GM12878 (cell line): ENCODE data around the gene CD9. TPM values are rescaled to one million over a fixed set of nuclear protein-coding genes. Genes with fewer than 3 reads are reported as not detected.

Experiments used
- BACH1 ChIP-seq: fragments of 450-650 bp; IDR thresholded peaks from 2 replicates; pipeline ENCODE4 v1.6.1; 2017; ENCODE audit warnings: mild to moderate bottlenecking, borderline replicate concordance
- BCL11A ChIP-seq: IDR thresholded peaks from 2 replicates; pipeline ENCODE4 v1.6.1; 2011; ENCODE audit warnings: low read depth, low read length
- CBFB ChIP-seq: IDR thresholded peaks from 2 replicates; pipeline ENCODE4 v1.6.1; 2016; ENCODE audit warnings: antibody characterized with exemption, low read depth
- CHD2 ChIP-seq: IDR thresholded peaks from 2 replicates; pipeline ENCODE4 v1.6.1; 2011; ENCODE audit warnings: low read depth, low read length, improper control_type of control experiment, borderline replicate concordance
- FOXK2 ChIP-seq: fragments of 450-650 bp; IDR thresholded peaks from 2 replicates; pipeline ENCODE4 v1.6.1; 2017; ENCODE audit warnings: mild to moderate bottlenecking, moderate library complexity
- IRF4 ChIP-seq: IDR thresholded peaks from 2 replicates; pipeline ENCODE4 v1.6.1; 2011; ENCODE audit warnings: low read depth, low read length
- KLF5 ChIP-seq: fragments of 450-650 bp; IDR thresholded peaks from 2 replicates; pipeline ENCODE4 v1.6.1; 2014; ENCODE audit warnings: mild to moderate bottlenecking; ENCODE audit not compliant: partially characterized antibody
- LARP7 ChIP-seq: fragments of 450-650 bp; IDR thresholded peaks from 2 replicates; pipeline ENCODE4 v1.6.1; 2017; ENCODE audit warnings: mild to moderate bottlenecking
- MEF2B ChIP-seq: fragments of 450-650 bp; IDR thresholded peaks from 2 replicates; pipeline ENCODE4 v1.6.1; 2018; ENCODE audit warnings: mild to moderate bottlenecking, moderate library complexity; ENCODE audit not compliant: partially characterized antibody, poor library complexity, severe bottlenecking
- MYB ChIP-seq: fragments of 150-350 bp; IDR thresholded peaks from 2 replicates; pipeline ENCODE4 v1.6.1; 2014; ENCODE audit warnings: mild to moderate bottlenecking, low read depth, low read length, borderline replicate concordance
- POLR2A ChIP-seq: IDR thresholded peaks from 2 replicates; pipeline ENCODE4 v1.6.1; 2011; ENCODE audit warnings: low read depth, mild to moderate bottlenecking, low read length
- RCOR1 ChIP-seq: conservative IDR thresholded peaks from 2 replicates; pipeline ENCODE4 v1.6.1; 2012; ENCODE audit warnings: low read depth, low read length, improper control_type of control experiment
- SIN3A ChIP-seq: IDR thresholded peaks from 2 replicates; pipeline ENCODE4 v1.6.1; 2012; ENCODE audit warnings: low read depth, low read length, improper control_type of control experiment
- SIX5 ChIP-seq: IDR thresholded peaks from 2 replicates; pipeline ENCODE4 v1.6.1; 2011; ENCODE audit warnings: mild to moderate bottlenecking, low read depth, low read length, moderate library complexity; ENCODE audit not compliant: severe bottlenecking
- SRF ChIP-seq, 2 experiments: IDR thresholded peaks; 2 replicates each; pipeline ENCODE4 v1.6.1; 2011; ENCODE audit warnings: low read depth in 2 of 2, low read length in 2 of 2, mild to moderate bottlenecking in 1 of 2, moderate library complexity in 1 of 2
- TAF1 ChIP-seq: IDR thresholded peaks from 2 replicates; pipeline ENCODE4 v1.6.1; 2011; ENCODE audit warnings: mild to moderate bottlenecking, low read depth, low read length, borderline replicate concordance
- TBL1XR1 ChIP-seq: IDR thresholded peaks from 2 replicates; pipeline ENCODE4 v1.6.1; 2012; ENCODE audit warnings: low read depth, low read length, improper control_type of control experiment
- YY1 ChIP-seq: IDR thresholded peaks from 2 replicates; pipeline ENCODE4 v1.6.1; 2011; ENCODE audit warnings: low read depth, mild to moderate bottlenecking, low read length
- ZBED1 ChIP-seq: IDR thresholded peaks from 2 replicates; pipeline ENCODE4 v1.6.1; 2016; ENCODE audit warnings: borderline replicate concordance
- ZBTB11 ChIP-seq: fragments of 450-650 bp; formaldehyde crosslinking; IDR thresholded peaks from 2 replicates; pipeline ENCODE4 v1.5.0; 2022; ENCODE audit warnings: mild to moderate bottlenecking, missing genetic modification characterization
- polyA plus RNA-seq, 11 experiments: library from polyadenylated mRNA; depleted of rRNA in 4 of 11; unstranded in 6 of 11; stranded (reverse) in 5 of 11; fragments of >200 nt; fragmentation: Nextera tagmentation in 4 of 11; fragmentation: Illumina TruSeq in 1 of 11; extraction: Ambion mirVana in 4 of 11; extraction: Trizol in 1 of 11; gene quantifications; 1 replicate in 1 of 11; 2 replicates in 10 of 11; pipeline versions ENCODE4 v1.2.1 to v1.2.3, GENCODE V29; 2011 to 2016; ENCODE audit warnings: inconsistent platforms in 2 of 11, missing spikeins in 2 of 11, low read depth in 1 of 11
- total RNA-seq, 4 experiments: library from RNA; depleted of rRNA in 3 of 4; stranded (reverse); fragments of >200 nt in 3 of 4; fragmentation: Illumina TruSeq in 1 of 4; extraction: Trizol in 1 of 4; gene quantifications; 2 replicates each; pipeline versions ENCODE4 v1.2.1 to v1.2.3, GENCODE V29; 2013 to 2021
- TF ChIP-seq, protein P1 (sequence below): fragments of 150-350 bp; IDR thresholded peaks from 2 replicates; pipeline ENCODE4 v1.6.1; 2014; ENCODE audit warnings: mild to moderate bottlenecking, low read depth, low read length
- TF ChIP-seq, protein P2 (sequence below): fragments of 450-650 bp; IDR thresholded peaks from 2 replicates; pipeline ENCODE4 v1.6.1; 2014; ENCODE audit warnings: mild to moderate bottlenecking
- TF ChIP-seq, protein P3 (sequence below): fragments of 450-650 bp; IDR thresholded peaks from 2 replicates; pipeline ENCODE4 v1.6.1; 2017; ENCODE audit warnings: antibody characterized with exemption, mild to moderate bottlenecking, moderate library complexity

Gene CD9
- total and polyA plus RNA-seq, 10 of the 15 experiments (the other 5 are each of a cell fraction or from before 2014, with no cell fraction given): 4.8 to 29.9 (median 9.7) TPM

DNA sequence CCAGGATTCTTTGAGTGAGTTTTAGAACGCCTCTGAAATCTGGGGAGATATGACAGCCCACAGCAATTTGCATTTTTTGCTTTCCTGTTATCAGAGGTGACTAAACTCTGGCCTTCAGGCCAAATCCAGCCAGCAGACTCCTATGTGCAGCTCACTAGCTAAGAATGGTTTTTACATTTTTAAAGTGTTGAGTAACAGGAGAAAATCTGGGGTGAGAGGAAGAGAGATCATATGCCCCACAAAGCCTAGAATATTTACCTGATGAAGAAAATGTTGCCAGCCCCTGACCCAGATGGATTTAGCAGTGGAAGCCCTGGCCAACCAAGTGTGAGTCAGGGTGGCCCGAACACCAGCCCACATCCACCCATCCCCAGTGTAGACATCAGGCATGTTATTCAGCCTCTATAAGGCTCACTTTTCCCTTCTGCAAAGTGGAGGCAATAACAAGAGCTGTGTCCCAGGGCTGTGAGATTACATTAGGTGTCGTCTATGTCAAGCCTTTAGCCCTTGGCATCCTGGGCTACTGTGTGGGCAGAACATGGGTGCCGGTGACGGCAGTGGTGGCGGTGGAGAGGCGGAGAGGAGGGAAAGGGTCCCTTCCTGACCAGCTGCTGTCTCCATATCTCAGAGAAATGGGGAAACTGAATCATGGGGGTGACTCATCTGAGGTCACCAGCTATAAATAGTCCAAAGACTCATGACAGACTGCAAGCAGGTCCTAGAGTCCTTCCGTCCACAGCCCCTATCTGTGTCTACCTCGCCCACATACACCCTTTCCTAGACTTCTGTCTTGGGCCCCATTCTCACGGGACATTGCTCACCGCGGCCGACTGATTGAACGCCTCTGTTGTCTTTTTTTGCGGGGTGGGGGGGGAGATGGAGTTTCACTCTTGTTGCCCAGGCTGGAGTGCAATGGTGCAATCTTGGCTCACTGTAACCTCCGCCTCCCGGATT is 32.6 kb upstream of the CD9 start (continued):
- TF ChIP-seq, protein P1, sequence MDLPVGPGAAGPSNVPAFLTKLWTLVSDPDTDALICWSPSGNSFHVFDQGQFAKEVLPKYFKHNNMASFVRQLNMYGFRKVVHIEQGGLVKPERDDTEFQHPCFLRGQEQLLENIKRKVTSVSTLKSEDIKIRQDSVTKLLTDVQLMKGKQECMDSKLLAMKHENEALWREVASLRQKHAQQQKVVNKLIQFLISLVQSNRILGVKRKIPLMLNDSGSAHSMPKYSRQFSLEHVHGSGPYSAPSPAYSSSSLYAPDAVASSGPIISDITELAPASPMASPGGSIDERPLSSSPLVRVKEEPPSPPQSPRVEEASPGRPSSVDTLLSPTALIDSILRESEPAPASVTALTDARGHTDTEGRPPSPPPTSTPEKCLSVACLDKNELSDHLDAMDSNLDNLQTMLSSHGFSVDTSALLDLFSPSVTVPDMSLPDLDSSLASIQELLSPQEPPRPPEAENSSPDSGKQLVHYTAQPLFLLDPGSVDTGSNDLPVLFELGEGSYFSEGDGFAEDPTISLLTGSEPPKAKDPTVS: no peak
- TF ChIP-seq SIX5: no peak
- peak; percentile 8; the same call in 1 of the 2 replicates for TF ChIP-seq IRF4
- no peak for TF ChIP-seq LARP7
- TF ChIP-seq BCL11A: peak; percentile 62; the same call in 1 of the 2 replicates
- TF ChIP-seq, protein P2, sequence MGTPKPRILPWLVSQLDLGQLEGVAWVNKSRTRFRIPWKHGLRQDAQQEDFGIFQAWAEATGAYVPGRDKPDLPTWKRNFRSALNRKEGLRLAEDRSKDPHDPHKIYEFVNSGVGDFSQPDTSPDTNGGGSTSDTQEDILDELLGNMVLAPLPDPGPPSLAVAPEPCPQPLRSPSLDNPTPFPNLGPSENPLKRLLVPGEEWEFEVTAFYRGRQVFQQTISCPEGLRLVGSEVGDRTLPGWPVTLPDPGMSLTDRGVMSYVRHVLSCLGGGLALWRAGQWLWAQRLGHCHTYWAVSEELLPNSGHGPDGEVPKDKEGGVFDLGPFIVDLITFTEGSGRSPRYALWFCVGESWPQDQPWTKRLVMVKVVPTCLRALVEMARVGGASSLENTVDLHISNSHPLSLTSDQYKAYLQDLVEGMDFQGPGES: no peak
- TF ChIP-seq ZBED1: no peak
- TF ChIP-seq YY1: peak; percentile 48; the same call in 1 of the 2 replicates
- TF ChIP-seq RCOR1: no peak
- TF ChIP-seq KLF5: no peak
- no peak for TF ChIP-seq CHD2
- no peak for TF ChIP-seq SRF (IDR thresholded peaks at IDR 0.05; ENCODE audit: low read depth in 2 of 2, low read length in 2 of 2)
- TF ChIP-seq ZBTB11 (CRISPR knock-in tag): no peak
- no peak for TF ChIP-seq FOXK2
- no peak for TF ChIP-seq POLR2A
- TF ChIP-seq, protein P3, sequence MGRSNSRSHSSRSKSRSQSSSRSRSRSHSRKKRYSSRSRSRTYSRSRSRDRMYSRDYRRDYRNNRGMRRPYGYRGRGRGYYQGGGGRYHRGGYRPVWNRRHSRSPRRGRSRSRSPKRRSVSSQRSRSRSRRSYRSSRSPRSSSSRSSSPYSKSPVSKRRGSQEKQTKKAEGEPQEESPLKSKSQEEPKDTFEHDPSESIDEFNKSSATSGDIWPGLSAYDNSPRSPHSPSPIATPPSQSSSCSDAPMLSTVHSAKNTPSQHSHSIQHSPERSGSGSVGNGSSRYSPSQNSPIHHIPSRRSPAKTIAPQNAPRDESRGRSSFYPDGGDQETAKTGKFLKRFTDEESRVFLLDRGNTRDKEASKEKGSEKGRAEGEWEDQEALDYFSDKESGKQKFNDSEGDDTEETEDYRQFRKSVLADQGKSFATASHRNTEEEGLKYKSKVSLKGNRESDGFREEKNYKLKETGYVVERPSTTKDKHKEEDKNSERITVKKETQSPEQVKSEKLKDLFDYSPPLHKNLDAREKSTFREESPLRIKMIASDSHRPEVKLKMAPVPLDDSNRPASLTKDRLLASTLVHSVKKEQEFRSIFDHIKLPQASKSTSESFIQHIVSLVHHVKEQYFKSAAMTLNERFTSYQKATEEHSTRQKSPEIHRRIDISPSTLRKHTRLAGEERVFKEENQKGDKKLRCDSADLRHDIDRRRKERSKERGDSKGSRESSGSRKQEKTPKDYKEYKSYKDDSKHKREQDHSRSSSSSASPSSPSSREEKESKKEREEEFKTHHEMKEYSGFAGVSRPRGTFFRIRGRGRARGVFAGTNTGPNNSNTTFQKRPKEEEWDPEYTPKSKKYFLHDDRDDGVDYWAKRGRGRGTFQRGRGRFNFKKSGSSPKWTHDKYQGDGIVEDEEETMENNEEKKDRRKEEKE: no peak
- TF ChIP-seq CBFB: 0 out of 2 replicates have a peak, but pooled peaks have one; percentile 18
- no peak for TF ChIP-seq BACH1
- no peak for TF ChIP-seq TBL1XR1
- peak; percentile 85 for TF ChIP-seq MEF2B
- TF ChIP-seq MYB: no peak
- TF ChIP-seq TAF1: no peak
- no peak for TF ChIP-seq SIN3A
